HG03520 (cell line): Measurements from ENCODE around the gene HBG1.
"Not testable (repeated sequence)": the region's sequence is repeated elsewhere in the genome, so short reads cannot be mapped to it uniquely, and the experiment has no call there.

ENCODE experiments used
- ATAC-seq: cut with Tn5 transposase; IDR thresholded peaks from one replicate; pipeline ENCODE4 v1.9.1; 2021; ENCODE audit warnings: mild to moderate bottlenecking, moderate library complexity; ENCODE audit not compliant: unreplicated experiment

The HBG1 gene

DNA sequence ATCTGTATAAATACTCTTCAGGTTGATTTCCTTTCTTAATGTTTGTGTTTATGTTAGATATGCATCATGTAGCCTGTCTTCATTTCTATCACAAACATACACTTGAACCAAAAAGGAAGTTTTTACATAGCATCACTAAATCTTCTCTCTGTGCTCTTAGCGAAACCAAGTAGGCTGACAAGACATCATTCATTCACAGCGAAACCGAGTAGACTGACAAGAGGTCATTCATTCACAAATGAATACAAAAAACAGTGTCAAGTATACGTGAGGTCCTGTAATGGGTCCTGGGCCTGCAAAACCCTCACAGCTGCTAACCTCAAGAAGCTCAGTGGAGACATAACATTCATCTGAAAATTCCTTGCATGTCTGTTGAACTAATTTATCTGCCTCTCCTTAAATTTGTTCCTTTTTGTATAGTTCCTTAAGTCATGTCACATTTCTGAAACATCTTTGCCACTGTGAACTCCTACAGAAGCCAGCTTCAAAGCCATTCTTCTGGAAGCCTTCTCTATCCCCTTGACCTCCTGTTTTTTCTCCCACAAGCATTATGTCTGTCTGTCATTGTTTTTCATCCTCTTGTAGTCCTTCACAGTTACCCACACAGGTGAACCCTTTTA lies 29.9 kb upstream of the HBG1 start:
- no peak for ATAC-seq

DNA sequence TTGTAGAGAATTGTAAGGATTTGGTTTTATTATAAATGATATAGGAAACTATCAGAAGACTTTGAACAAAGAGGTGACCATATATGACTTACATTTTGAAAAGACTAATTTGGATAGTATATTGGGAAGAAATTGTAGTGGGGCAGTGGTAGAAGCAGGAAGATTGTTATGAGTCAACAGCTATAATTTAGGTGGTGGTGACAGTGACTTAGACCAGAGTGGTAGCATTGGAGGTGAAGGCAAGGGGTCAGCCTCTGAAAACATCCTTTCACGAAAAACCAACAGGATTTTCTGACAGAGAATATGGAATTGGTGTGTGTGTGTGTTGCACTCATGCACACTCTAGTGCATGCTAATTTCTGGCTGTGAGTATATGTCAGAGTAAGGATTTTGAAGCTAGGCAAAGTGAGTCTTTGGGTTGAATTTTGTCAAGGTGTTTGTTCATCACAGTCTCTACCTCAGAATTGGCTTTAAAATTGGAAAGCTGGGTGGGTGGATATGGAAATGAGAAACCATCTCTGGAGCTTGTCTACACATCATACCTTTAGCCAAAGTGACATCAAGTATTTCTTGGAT lies 28.2 kb upstream of the HBG1 start:
- ATAC-seq = no peak

DNA sequence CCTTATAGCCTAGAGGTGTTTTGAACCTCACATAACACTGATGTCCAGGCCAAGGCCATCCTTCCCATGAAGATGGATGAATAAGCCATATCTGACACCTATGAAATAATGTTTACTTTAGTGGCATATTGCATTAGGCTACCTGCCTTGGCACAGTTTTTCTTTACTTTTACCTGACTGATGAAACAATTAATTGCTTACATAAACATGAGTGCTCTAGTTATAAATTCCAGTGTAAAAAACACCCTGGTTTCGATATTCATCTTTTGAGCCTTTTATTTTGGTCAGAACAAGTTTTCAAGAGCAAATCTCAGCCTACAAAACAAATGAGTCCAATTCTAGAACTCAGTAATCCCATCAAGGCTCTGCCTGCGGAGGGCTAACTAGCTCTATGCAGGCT lies 27.0 kb upstream of the HBG1 start:
- no peak for ATAC-seq

DNA sequence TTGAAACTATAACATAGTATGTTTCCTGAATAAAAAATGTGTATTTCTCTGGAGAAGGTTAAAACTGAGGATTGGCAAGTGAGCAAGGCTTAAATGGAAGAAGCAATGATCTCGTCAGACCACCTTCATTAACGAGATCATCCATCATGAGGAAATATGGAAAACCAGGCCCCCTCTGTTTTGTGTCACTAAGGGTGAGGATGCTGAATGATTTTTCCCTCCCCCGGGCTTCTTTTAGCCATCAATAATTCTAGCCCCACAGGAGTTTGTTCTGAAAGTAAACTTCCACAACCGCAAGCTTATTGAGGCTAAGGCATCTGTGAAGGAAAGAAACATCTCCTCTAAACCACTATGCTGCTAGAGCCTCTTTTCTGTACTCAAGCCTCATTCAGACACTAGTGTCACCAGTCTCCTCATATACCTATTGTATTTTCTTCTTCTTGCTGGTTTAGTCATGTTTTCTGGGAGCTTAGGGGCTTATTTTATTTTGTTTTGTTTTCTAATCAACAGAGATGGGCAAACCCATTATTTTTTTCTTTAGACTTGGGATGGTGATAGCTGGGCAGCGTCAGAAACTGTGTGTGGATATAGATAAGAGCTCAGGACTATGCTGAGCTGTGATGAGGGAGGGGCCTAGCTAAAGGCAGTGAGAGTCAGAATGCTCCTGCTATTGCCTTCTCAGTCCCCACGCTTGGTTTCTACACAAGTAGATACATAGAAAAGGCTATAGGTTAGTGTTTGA lies 25.9 kb upstream of the HBG1 start:
- no peak for ATAC-seq

DNA sequence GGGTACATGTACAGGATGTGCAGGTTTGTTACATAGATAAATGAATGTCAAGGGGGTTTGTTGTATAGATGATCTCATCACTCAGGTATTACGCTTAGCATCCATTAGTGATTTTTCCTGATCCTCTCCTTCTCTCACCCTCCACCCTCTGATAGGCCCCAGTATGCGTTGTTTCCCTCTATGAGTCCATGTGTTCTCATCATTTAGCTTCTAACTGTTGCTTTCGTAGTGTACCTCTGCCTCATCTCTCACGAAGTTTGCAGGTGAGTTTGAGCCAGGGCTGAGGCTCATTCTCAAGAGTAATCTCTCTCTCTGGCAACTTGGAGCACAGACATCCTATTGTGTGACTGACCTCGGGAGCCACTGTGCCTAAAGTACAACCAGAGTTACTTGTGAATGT lies 24.7 kb upstream of the HBG1 start:
- ATAC-seq = no peak

DNA sequence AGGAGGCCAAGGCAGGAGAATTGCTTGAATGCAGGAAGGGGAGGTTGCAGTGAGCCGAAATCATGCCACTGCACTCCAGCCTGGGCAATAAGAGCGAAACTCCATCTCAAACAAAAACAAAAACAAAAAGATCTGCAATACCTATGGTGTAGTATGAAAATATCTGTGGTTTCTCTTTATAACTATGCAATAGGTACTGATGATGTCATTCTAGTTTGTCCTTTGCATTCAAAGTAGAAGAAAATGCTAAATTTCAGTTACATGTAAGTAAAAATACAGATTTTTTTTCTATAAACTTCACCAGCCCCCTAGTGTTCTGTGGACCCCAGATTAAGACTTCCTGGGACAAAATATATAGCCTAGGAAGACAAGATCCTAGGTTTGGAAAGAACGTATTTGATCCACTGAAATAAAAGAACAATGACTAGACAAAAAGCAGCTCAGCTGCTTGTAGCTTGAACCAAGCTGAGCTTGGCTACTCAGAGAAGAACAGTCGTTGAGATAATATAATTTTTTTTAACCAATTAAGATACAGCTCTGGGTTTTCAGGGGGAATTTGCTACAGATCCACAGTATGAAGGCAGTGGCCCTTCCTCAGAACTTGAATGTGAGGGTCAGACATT lies 22.8 kb upstream of the HBG1 start:
- no peak for ATAC-seq

DNA sequence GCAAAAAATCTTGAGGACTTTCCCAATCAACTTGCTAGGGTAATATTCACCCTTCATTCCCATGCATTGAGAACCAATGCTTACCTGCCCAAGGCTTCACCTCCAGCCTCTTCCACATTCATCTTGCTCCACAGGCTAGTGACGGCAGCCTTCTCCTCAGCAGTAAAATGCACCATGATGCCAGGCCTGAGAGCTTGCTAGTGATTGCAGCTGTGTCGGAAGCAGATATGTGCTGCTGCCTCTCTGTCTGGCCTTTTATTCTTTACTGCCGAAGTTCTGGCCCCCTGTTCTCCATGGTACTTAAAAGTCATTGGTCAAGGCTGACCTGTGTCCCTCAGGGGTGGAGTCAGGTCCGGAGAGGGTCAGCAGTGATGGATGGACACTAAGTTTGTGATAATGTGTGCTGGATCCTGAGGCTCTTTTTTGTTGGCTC lies 20.1 kb upstream of the HBG1 start, which contains the start of gene HBE1:
Gene HBE1, minus strand, starts transcription at position 231 of the 433 bp plus-strand sequence. Its CDS starts 55 bp downstream, at position 176.
- no peak for ATAC-seq

DNA sequence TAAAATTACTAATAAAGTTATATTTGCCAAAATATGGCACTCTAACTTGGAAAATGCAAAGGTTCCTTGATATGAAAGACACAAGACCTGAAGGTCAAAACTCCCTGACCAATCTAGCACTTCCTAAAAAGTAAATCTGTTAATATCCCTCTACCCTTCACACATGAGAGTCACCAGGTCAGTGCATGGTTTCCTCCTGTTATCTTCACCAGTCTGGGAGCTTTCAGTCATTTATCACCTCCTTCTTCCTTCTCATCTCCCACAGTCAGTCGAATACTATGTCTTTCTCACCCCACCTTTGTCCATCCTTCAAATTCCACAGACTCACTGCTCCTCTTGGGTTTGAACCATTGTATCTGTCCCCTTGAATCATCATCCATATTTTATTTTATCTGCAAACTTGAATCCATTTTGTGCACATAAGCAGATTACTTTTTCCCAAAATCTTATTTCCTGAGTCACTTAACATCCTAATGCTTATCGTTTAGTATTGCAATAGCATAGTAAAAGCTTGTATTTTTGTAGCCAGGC lies 17.4 kb upstream of the HBG1 start:
- no peak for ATAC-seq

DNA sequence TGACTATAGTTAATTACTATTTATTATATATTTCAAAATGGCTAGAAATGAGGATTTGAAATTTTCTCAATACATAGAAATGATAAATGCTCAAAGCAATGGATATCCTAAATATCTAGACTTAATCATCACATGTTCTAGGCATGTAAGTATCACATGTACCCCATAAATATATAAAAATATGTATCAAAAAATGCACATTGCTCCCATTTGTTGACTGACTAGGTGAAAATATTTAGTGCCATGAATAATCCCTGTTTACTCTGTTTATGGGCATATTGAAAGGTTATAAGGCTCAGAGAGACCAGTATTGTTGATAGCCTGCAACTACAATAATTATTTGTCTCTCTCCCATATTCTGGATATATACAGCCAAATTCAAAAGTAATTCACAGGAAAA lies 17.0 kb upstream of the HBG1 start:
- ATAC-seq = no peak

DNA sequence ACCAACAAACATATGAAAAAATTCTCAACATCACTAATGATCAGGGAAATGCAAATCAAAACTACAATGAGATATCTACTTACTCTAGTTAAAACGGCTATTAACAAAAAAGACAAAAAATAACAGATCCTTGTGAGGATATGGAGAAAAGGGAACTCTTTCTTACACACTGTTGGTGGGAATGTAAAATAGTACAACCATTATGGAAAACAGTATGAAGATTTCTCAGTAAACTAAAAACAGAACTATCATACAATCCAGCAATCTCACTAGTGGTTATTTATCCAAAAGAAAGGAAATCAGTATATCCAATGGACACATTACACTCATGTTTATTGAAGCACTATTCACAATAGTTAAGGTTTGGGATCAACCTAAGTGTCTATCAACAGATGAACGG lies 16.2 kb upstream of the HBG1 start:
- ATAC-seq = no peak

DNA sequence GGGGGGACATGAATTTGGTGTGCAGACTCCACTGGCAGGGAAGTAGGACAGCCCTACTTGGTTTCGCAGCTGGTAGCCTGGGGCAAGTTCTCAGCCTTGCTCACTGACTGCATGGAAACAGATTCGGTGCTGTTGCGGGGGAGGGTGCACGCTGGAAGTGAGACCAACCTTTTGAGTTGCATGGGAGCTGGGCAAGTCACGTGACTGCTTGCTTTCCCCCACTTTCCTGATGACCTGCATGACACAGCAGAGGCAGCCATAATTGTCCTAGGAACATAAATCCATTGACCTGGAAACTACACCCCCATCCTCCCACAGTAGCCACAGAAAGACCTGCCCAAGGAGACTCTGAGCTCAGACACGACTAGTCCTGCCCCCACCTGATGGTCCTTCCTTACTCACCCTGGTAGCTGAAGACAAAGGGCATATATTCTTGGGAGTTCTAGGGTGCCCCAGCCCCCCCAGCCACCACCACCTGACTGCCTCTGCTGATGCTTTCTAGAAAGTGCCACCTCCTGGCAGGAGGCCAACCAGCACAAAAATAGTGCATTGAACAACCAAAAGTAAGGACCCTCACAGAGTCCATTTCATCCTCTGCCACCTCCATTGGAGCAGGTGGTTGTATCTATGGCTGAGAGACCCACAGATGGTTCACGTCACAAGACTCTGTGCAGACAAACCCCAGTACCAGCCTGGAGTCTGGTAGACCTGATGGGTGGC lies 9.0 kb upstream of the HBG1 start:
- ATAC-seq = no peak

DNA sequence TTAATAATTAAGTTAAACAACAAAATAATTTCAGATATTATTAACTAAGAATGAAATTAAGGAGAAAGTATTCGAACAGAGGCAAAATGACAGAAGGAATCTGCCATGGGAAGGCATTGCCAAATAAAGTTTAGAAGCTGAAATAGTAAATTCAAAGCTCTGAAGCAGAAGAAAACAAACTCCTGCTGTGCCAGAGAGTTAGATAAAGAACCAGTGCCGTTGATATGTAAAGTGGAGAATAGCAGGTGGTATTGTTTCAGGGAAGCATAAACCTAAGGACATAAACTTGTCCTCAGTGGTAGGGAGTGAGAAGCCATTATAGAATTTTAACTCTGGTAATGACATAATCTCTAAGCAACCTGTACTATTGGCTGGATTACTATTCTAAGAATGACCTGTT lies 7.6 kb upstream of the HBG1 start:
- no peak for ATAC-seq

DNA sequence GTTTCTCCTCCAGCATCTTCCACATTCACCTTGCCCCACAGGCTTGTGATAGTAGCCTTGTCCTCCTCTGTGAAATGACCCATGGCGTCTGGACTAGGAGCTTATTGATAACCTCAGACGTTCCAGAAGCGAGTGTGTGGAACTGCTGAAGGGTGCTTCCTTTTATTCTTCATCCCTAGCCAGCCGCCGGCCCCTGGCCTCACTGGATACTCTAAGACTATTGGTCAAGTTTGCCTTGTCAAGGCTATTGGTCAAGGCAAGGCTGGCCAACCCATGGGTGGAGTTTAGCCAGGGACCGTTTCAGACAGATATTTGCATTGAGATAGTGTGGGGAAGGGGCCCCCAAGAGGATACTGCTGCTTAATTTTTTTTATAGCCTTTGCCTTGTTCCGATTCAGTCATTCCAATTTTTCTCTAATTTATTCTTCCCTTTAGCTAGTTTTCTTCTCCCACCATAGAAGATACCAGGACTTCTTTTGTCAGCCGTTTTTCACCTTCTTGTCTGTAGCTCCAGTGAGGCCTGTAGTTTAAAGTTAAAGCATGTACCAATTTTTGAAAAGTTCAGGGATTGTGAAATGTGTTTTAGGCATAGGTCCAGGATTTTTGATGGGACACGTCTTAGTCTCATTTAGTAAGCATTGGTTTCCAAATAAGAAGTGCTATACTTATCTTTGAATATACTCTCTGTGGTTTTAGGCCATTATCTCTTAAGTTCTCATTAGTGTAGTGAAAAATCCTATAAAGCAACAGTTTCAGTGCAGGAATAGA lies 5.2 kb upstream of the HBG1 start, which contains the start of gene HBG2:
Gene HBG2, minus strand, starts transcription at position 136 of the 768 bp plus-strand sequence. Its CDS starts 53 bp downstream, at position 83.
- not testable (repeated sequence) for ATAC-seq

DNA sequence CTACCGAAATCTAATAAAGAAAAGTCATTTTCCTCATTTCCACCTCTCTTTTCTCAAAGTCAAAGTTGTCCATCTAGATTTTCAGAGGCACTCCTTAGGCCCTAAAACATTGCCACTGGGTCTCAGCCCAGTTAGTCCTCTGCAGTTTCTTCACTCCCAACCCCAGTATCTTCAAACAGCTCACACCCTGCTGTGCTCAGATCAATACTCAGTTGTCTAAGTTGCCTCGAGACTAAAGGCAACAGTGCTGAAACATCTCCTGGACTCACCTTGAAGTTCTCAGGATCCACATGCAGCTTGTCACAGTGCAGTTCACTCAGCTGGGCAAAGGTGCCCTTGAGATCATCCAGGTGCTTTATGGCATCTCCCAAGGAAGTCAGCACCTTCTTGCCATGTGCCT lies 4.4 kb upstream of the HBG1 start:
- not testable (repeated sequence) for ATAC-seq

DNA sequence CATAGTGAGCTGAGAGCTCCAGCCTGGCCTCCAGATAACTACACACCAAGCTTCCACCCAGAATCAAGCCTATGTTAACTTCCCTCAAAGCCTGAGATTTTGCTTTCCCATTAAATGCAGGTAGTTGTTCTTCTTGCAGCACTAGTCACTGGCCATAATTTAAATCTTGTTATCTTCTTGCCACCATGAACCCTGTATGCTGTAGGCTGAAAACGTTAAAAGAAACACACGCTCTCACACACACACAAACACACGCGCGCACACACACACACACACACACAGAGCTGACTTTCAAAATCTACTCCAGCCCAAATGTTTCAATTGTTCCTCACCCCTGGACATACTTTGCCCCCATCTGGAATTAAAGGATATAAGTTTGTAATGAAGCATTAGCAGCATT lies 3.8 kb upstream of the HBG1 start:
- not testable (repeated sequence) for ATAC-seq

DNA sequence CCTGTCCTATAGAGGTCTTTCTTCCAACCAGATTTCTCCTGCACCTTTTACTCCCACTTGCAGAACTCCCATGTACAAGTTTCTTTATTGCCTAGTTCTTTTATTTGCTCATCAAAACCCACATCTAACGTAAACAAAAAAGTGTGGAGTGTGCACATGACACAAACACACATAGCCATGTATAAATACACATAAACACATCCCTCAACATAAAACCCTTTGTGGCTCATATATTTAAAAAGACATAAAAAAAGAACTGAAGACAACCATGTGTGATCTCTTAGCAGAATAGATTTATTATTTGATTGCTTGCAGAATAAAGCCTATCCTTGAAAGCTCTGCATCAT lies 3.2 kb upstream of the HBG1 start:
- ATAC-seq = no peak

DNA sequence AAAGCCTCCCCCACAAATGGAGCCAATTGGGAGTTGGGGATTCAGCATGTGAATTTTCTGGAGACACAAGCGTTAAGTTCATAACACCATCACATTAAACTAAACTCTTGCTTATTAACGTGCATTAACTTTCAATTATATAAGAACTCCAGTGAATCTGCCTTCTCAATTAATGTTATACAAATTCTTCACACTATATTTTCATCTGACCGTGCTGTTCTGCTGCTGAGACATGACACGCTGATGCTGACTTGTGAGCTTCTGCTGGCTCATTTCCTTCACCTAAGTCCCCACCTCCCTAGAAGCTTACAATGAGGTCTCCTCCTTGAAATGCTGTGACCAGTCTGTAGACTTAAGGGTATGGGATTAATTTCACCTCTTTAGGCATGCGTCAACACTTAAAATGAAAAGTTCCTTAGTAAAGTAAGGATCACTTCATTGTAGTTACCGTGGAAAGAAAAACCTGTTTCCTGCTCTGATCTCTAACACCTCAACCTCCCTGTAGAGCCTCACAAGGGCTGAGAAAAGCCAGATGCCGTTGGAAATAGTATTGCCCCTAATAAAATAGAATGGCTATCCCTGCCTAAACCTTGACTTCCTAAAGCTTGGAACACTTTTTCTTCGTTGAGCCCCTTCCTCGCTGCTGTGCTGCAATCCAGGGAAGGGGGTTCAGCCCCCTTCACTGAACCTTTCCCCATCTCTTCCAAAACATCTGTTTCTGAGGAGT lies 2.7 kb upstream of the HBG1 start:
- no peak for ATAC-seq

DNA sequence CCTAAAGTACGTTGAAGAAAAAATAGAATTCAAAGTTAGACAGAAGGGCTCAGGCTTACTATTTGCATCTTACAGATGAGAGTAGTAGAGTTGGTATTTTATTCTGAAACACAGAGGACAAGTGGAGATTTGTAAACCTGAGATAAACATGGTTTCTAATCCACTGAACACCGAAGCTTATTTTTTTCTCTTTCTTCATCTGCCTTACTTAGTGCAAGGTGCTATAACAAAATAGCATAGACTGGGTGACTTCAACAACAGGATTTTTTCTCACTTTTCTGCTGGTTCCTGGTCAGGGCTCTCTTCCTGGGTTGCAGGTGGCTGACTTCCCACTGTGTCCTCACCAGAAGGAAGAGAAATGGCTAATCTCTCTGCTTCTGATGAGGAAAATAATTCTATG lies 2.1 kb upstream of the HBG1 start:
- no peak for ATAC-seq

DNA sequence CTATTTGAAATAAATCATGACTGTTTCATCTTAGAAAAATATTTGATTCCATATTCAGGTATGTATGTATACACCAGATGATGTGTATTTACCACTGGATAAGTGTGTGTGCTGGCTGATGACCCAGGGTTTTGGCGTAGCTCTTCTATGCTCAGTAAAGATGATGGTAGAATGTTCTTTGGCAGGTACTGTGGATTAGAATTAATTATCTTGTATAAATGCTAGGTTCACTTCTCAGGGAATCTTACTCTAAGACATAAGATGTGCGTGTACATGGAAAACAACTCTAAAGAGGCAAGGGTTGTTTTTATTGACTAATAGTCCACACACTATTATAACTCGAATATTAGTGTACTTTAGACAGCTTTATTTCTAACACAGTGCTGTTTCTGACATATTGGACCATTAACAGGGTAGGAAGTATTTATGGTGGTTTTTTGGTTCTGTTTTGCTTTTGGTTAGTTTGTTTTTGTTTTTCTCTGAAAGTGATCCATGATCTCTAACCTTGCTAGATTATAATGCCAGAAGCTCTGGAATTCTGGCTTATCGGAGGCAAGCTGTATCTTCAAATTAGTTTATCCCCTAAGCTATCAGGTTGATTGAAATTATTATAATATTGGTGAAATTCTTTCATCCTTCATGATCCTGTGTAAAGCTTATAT lies 1.0 kb upstream of the HBG1 start:
- ATAC-seq = no peak
